Measurements from ENCODE around the gene SLC24A4.
"Not testable (repeated sequence)": the region's sequence is repeated elsewhere in the genome, so short reads cannot be mapped to it uniquely, and the experiment has no call there.

SLC24A4 gene

GRCh38 chr14:92527721-92528120, 204.8 kb downstream of the SLC24A4 start:
- no peak for DNase-seq

GRCh38 chr14:92528486-92529100, 205.6 kb downstream of the SLC24A4 start:
- DNase-seq: no peak

GRCh38 chr14:92529903-92530302, 206.9 kb downstream of the SLC24A4 start:
- no peak for DNase-seq

- no peak for DNase-seq
These were observed 208.3 kb downstream of the SLC24A4 start for GRCh38 chr14:92531106-92531873.

GRCh38 chr14:92532490-92533163, 209.7 kb downstream of the SLC24A4 start:
- no peak for DNase-seq

GRCh38 chr14:92534932-92535643, 212.1 kb downstream of the SLC24A4 start:
- DNase-seq: no peak

GRCh38 chr14:92536231-92536630, 213.3 kb downstream of the SLC24A4 start:
- not testable (repeated sequence) for DNase-seq

GRCh38 chr14:92538412-92538985, 215.5 kb downstream of the SLC24A4 start:
- no peak for DNase-seq

GRCh38 chr14:92539419-92539818, 216.5 kb downstream of the SLC24A4 start:
- DNase-seq: no peak

GRCh38 chr14:92539875-92540274, 216.9 kb downstream of the SLC24A4 start:
- DNase-seq: no peak

GRCh38 chr14:92540472-92541048, 217.6 kb downstream of the SLC24A4 start:
- peak; percentile 54 for DNase-seq

GRCh38 chr14:92542766-92543554, 220.0 kb downstream of the SLC24A4 start:
- DNase-seq: peak; percentile 26

- peak; percentile 8 for DNase-seq
These were observed 221.2 kb downstream of the SLC24A4 start for GRCh38 chr14:92544051-92544720.

GRCh38 chr14:92546347-92547053, 223.5 kb downstream of the SLC24A4 start:
- DNase-seq: peak; percentile 6

GRCh38 chr14:92549105-92549858, 226.3 kb downstream of the SLC24A4 start:
- no peak for DNase-seq

GRCh38 chr14:92549859-92550230, 226.9 kb downstream of the SLC24A4 start:
- DNase-seq: no peak

All from NCI-H2029 (cell line).